Common myeloid progenitor, CD34-positive (primary cell): ENCODE data around the gene NSUN6.

Experiments
- CTCF ChIA-PET: fragments of 350-600 bp; sonication (Branson Sonifier 250); formaldehyde crosslinking; loops from one replicate; lab custom pipeline; 2021; ENCODE audit warnings: antibody characterized with exemption; lab: Charles Lee
- POLR2A ChIA-PET: fragments of 350-600 bp; sonication (Branson Sonifier 250); formaldehyde crosslinking; loops from one replicate; lab custom pipeline; 2021; ENCODE audit warnings: antibody characterized with exemption; lab: Charles Lee
- DNase-seq, 3 donors: peaks; one replicate each; pipeline versions ENCODE4 v3.0.0 to v3.0.0-alpha.2; 2013
- H3K27ac ChIP-seq, 2 experiments: 1 replicate in 1 of 2; 2 replicates in 1 of 2; pipeline ENCODE4 v1.7.0; 2013; ENCODE audit warnings: inconsistent platforms in 2 of 2, low read length in 2 of 2, mild to moderate bottlenecking in 2 of 2, low read depth in 1 of 2, moderate library complexity in 1 of 2; ENCODE audit not compliant: severe bottlenecking in 2 of 2, insufficient read depth in 1 of 2, poor library complexity in 1 of 2
- H3K27me3 ChIP-seq, 5 experiments: replicated peaks in 2 of 5; 1 replicate in 3 of 5; 2 replicates in 2 of 5; pipeline versions ENCODE4 v1.6.1 to v1.7.0; 2013; ENCODE audit warnings: low read length in 4 of 5, mild to moderate bottlenecking in 2 of 5, moderate library complexity in 2 of 5, inconsistent platforms in 1 of 5; ENCODE audit not compliant: insufficient read depth in 5 of 5, control insufficient read depth in 4 of 5
- H3K36me3 ChIP-seq, 4 experiments: 1 replicate in 2 of 4; 2 replicates in 2 of 4; pipeline versions ENCODE4 v1.6.1 to v1.7.0; 2013; ENCODE audit warnings: low read length in 3 of 4, control low read depth in 1 of 4, mild to moderate bottlenecking in 1 of 4; ENCODE audit not compliant: control insufficient read depth in 4 of 4, insufficient read depth in 4 of 4
- H3K4me1 ChIP-seq, 4 experiments: 1 replicate in 3 of 4; 2 replicates in 1 of 4; pipeline versions ENCODE4 v1.6.1 to v1.7.1; 2013; ENCODE audit warnings: low read length in 3 of 4, mild to moderate bottlenecking in 3 of 4, control low read depth in 1 of 4, inconsistent platforms in 1 of 4, moderate library complexity in 1 of 4; ENCODE audit not compliant: control insufficient read depth in 4 of 4, insufficient read depth in 4 of 4; ENCODE audit errors: control extremely low read depth in 1 of 4
- H3K4me3 ChIP-seq, 7 experiments: 1 replicate in 4 of 7; 2 replicates in 3 of 7; pipeline versions ENCODE4 v1.5.1 to v1.7.0; 2013; ENCODE audit warnings: mild to moderate bottlenecking in 7 of 7, low read length in 6 of 7, moderate library complexity in 6 of 7, inconsistent platforms in 2 of 7, low read depth in 2 of 7, control low read depth in 1 of 7; ENCODE audit not compliant: insufficient read depth in 4 of 7, control insufficient read depth in 1 of 7; ENCODE audit errors: extremely low read depth in 1 of 7
- H3K9me3 ChIP-seq, 5 experiments: 1 replicate in 4 of 5; 2 replicates in 1 of 5; pipeline versions ENCODE4 v1.6.1 to v1.7.1; 2013; ENCODE audit warnings: low read length in 4 of 5, mild to moderate bottlenecking in 2 of 5, inconsistent platforms in 1 of 5, low read depth in 1 of 5, moderate library complexity in 1 of 5; ENCODE audit not compliant: control insufficient read depth in 4 of 5, insufficient read depth in 2 of 5; ENCODE audit errors: control extremely low read depth in 1 of 5
- WGBS: methylation state at CpG from one replicate; pipeline ENCODE4 v1.1.5; 2013; ENCODE audit not compliant: insufficient coverage; 5-methylcytosine and 5-hydroxymethylcytosine counted together

NSUN6 gene

DNA sequence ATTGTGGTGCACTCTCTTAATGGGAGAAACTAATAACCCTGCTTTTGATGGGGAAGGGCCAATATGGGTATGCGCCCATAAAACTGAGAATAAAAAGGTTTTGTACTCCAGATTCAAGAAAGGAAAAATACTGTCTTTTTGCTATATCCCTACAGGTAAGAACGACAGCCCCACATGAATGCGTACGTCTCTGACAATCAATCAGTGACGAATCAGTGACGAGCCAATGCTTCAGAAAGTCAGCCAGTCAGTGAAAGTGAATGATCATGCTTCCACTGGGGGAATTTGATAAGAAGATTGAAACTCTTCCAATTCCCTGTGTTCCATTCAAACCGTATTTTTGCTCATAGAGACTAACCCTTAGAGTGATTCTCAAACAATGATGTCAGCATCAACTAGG lies 34.2 kb upstream of the NSUN6 start:
- Histone ChIP-seq H3K4me1 (no peaks in the 10 kb centered on the region), H3K4me3 (no peak overlapping the region), H3K9me3 (no peaks in the 10 kb centered on the region), H3K27me3 (no peaks in the 10 kb centered on the region), H3K27ac (no peak overlapping the region), H3K36me3 (peaks cover 0 to 5% (median 2%) of the 10 kb centered on the region in 4 experiments)
- CTCF ChIA-PET = no interaction called here
- 96% methylated on average over 7 of the region's 7 CpGs for WGBS
- POLR2A ChIA-PET = no interaction called here
- no peak for DNase-seq

DNA sequence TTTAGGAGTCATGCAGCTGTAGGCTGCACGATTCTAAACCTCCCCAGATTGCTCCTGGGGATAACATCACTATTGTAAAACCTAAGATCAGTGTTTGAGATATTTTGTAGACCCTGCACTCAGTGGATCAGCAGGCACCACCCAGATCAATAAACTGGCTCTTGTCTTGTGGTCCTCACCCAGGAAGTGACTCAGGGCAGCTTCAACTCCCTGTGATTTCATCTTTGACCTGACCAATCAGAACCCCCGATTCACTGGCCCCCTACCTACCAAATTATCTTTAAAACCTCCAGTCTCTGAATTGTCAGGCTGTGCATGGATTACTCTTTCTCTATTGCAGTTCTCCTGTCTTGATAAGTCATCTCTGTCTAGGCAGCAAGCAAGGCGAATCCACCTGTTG lies 33.6 kb upstream of the NSUN6 start:
- Histone ChIP-seq H3K36me3 (peaks cover 0 to 5% (median 2%) of the 10 kb centered on the region in 4 experiments), H3K4me1 (no peaks in the 10 kb centered on the region), H3K4me3 (no peak overlapping the region), H3K27me3 (no peaks in the 10 kb centered on the region), H3K9me3 (no peaks in the 10 kb centered on the region), H3K27ac (no peak overlapping the region)
- no peak for DNase-seq
- 89% methylated on average over 3 of the region's 3 CpGs for WGBS
- ChIA-PET POLR2A (no interaction called here), CTCF (no interaction called here)

DNA sequence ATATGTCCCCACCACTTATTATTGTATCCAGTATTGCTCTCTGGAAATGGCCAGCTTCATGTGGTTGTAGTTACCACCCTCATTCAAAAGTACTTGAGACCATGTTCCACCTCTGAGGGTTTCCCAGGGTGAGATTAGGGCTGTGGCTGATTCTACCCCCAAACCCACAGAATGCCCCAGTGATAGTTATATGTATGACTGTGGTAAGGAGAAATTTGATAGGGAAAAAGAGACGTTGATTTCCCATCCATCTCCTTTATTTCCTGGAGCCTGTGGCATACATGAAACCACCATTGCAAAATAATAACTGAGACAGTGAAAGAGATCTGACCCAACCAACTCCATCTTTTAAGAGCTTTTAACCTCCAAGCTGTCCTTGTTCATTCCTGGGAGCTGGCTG lies 33.0 kb upstream of the NSUN6 start:
- Histone ChIP-seq H3K27me3 (no peaks in the 10 kb centered on the region), H3K4me3 (no peak overlapping the region), H3K9me3 (no peaks in the 10 kb centered on the region), H3K27ac (no peak overlapping the region), H3K4me1 (no peaks in the 10 kb centered on the region), H3K36me3 (peaks cover 0 to 5% (median 2%) of the 10 kb centered on the region in 4 experiments)
- no peak for DNase-seq
- ChIA-PET POLR2A (no interaction called here), CTCF (interaction anchor here (1.0 kb wide), 1 partner anchor 19 kb away, joined by 3 read pairs; no protein-coding TSS in a partner anchor)
- WGBS = no CpG with 5 or more reads among the region's 1 CpG

DNA sequence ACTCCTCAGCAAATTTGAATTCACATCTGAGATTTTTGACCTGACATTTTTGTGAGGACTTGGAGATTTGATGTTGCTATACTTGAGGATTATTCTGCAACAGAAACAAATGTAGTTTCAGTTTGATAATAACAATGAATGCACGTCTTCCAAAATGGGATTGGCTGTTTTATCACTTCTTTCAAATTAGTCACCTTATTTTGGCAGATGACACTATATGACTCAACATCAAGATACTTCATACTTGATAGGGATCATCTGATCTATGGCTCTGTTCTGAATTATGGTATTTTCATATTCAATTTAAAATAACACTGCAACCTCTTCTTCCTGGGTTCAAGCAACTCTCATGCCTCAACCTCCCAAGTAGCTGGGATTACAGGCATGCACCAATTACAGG lies 32.0 kb upstream of the NSUN6 start:
- POLR2A ChIA-PET = no interaction called here
- H3K9me3 ChIP-seq = no peaks in the 10 kb centered on the region
- DNase-seq = no peak
- CTCF ChIA-PET = interaction anchor here (1.0 kb wide), 1 partner anchor 20 kb away, joined by 3 read pairs; no protein-coding TSS in a partner anchor
- H3K27ac ChIP-seq = no peak overlapping the region
- H3K4me1 ChIP-seq = no peaks in the 10 kb centered on the region
- H3K4me3 ChIP-seq = no peak overlapping the region
- H3K27me3 ChIP-seq = no peaks in the 10 kb centered on the region
- WGBS = no CpG with 5 or more reads among the region's 1 CpG
- peaks cover 0 to 6% (median 2%) of the 10 kb centered on the region in 4 experiments for H3K36me3 ChIP-seq

GRCh38 chr10:18681971-18682411 lies 30.6 kb upstream of the NSUN6 start:
- WGBS = no CpG with 5 or more reads among the region's 4 CpGs
- Histone ChIP-seq H3K27ac (no peak overlapping the region), H3K36me3 (peaks cover 1 to 12% (median 3%) of the 10 kb centered on the region in 4 experiments), H3K27me3 (no peaks in the 10 kb centered on the region), H3K4me1 (no peaks in the 10 kb centered on the region), H3K4me3 (no peak overlapping the region), H3K9me3 (no peaks in the 10 kb centered on the region)
- ChIA-PET POLR2A (no interaction called here), CTCF (no interaction called here)
- DNase-seq = no peak

- POLR2A ChIA-PET = no interaction called here
- Histone ChIP-seq H3K9me3 (no peaks in the 10 kb centered on the region), H3K4me3 (no peak overlapping the region), H3K36me3 (peaks cover 2 to 12% (median 7%) of the 10 kb centered on the region in 4 experiments), H3K4me1 (no peaks in the 10 kb centered on the region), H3K27me3 (no peaks in the 10 kb centered on the region), H3K27ac (no peak overlapping the region)
- CTCF ChIA-PET = no interaction called here
- WGBS = no CpG with 5 or more reads among the region's 2 CpGs
- DNase-seq = no peak
Measured at GRCh38 chr10:18681366-18681765, 30.0 kb upstream of the NSUN6 start.

GRCh38 chr10:18680754-18681153 lies 29.4 kb upstream of the NSUN6 start:
- no peaks in the 10 kb centered on the region for H3K9me3 ChIP-seq
- ChIA-PET CTCF (no interaction called here), POLR2A (no interaction called here)
- no peaks in the 10 kb centered on the region for H3K27me3 ChIP-seq
- peaks cover 2 to 15% (median 9%) of the 10 kb centered on the region in 4 experiments for H3K36me3 ChIP-seq
- H3K4me3 ChIP-seq = no peak overlapping the region
- H3K4me1 ChIP-seq = no peaks in the 10 kb centered on the region
- no peak overlapping the region for H3K27ac ChIP-seq
- peak in 1 of 3 donors; percentile 37 for DNase-seq
- WGBS = no CpG with 5 or more reads among the region's 3 CpGs
